Measurements from ENCODE around the gene STX18. TPM values are rescaled to one million over a fixed set of nuclear protein-coding genes. Genes with fewer than 3 reads are reported as not detected.

The STX18 gene
- total RNA-seq, 3 donors from 2014 or later (not counting 1 experiment from before 2014, with no cell fraction given) = 23.1 to 32.8 (median 29.0) TPM

DNA sequence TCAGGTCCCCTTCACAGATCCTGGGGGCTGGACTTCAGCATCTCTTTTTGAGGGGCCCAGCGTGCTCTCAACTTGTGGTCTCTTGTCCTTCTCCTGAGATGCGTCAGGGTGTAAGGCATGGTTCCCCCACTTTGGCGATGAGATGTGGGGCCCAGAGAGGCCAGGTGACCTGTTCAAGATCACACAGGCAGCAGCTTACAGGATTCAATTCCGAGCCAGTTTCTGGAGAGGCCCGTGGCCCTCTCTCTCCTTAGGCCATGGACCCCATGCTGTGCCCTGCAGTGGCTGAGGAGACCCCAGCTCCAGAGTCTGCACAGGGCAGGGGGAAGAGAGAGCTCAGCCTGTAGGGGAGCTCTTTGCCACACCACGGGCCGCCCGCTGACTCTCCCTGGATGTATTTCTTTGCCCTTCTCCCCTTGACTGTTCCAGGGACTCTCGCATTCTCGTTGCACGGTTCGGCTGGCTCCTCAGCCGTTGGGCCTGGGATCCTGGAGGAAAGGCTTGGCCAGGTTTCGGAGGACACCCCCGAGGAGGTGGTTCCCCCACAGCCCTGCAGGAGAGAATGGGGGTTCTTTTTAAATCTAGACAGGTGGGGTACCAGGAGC is 136.4 kb downstream of the STX18 start:
- H3K4me3 Mint-ChIP-seq = no peak overlapping the region
- no peak overlapping the region for H3K27ac ChIP-seq (ENCODE audit: low read length)
- H3K36me3 Mint-ChIP-seq = no peaks in the 10 kb centered on the region
- H3K4me1 ChIP-seq (ENCODE audit: control insufficient read depth, insufficient read depth, low read length) = peaks cover 2% of the 10 kb centered on the region
- DNase-seq (no peak), ATAC-seq (no peak)
- peaks cover 0 to 4% of the 10 kb centered on the region in 2 donors for H3K27me3 Mint-ChIP-seq (ENCODE audit: low read depth in 2 of 2)
- H3K9me3 ChIP-seq (ENCODE audit: control insufficient read depth, insufficient read depth, low read length) = no peaks in the 10 kb centered on the region
- H3K27ac Mint-ChIP-seq = no peak overlapping the region
- no peaks in the 10 kb centered on the region for H3K4me1 Mint-ChIP-seq
- no peaks in the 10 kb centered on the region for H3K36me3 ChIP-seq (ENCODE audit: control insufficient read depth, insufficient read depth, low read length)
- H3K27me3 ChIP-seq (ENCODE audit: control insufficient read depth, insufficient read depth, low read length) = no peaks in the 10 kb centered on the region
- TF ChIP-seq, protein P1, sequence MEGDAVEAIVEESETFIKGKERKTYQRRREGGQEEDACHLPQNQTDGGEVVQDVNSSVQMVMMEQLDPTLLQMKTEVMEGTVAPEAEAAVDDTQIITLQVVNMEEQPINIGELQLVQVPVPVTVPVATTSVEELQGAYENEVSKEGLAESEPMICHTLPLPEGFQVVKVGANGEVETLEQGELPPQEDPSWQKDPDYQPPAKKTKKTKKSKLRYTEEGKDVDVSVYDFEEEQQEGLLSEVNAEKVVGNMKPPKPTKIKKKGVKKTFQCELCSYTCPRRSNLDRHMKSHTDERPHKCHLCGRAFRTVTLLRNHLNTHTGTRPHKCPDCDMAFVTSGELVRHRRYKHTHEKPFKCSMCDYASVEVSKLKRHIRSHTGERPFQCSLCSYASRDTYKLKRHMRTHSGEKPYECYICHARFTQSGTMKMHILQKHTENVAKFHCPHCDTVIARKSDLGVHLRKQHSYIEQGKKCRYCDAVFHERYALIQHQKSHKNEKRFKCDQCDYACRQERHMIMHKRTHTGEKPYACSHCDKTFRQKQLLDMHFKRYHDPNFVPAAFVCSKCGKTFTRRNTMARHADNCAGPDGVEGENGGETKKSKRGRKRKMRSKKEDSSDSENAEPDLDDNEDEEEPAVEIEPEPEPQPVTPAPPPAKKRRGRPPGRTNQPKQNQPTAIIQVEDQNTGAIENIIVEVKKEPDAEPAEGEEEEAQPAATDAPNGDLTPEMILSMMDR (IDR thresholded peaks at IDR 0.05) = no peak
- intact Hi-C loops (cut with micrococcal nuclease) = no loop called here
- no peak overlapping the region for H3K4me3 ChIP-seq (ENCODE audit: low read length)
- no peaks in the 10 kb centered on the region for H3K9me3 Mint-ChIP-seq
- WGBS (ENCODE audit: insufficient coverage) = 88% methylated on average over 15 of the region's 15 CpGs

DNA sequence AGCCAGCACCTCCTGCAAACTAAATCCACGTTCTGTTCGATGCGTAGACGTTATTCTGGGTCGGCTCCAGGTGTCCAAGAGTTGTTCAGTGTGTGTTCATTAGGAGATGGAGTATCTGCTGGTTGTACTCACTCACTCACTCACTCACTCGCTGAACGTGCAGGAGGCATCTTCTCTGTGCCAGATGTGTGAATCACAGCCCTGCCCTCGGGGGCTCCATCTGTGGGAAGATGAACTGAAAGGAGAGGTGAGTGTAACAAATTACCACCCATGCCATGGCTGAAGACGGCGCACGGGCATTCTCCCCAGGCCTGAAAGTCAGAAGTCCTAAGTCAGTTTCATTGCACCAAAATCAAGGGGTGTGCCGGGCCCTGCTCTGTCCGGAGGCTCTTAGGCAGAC is 138.9 kb downstream of the STX18 start:
- Mint-ChIP-seq H3K27me3 (ENCODE audit: low read depth in 2 of 2) (peaks cover 3 to 17% of the 10 kb centered on the region in 2 donors), H3K9me3 (no peaks in the 10 kb centered on the region), H3K4me3 (no peak overlapping the region), H3K4me1 (no peaks in the 10 kb centered on the region), H3K36me3 (no peaks in the 10 kb centered on the region), H3K27ac (no peak overlapping the region)
- Histone ChIP-seq H3K27me3 (ENCODE audit: control insufficient read depth, insufficient read depth, low read length) (no peaks in the 10 kb centered on the region), H3K4me3 (ENCODE audit: low read length) (no peak overlapping the region), H3K36me3 (ENCODE audit: control insufficient read depth, insufficient read depth, low read length) (no peaks in the 10 kb centered on the region), H3K27ac (ENCODE audit: low read length) (no peak overlapping the region), H3K4me1 (ENCODE audit: control insufficient read depth, insufficient read depth, low read length) (peaks cover 2% of the 10 kb centered on the region), H3K9me3 (ENCODE audit: control insufficient read depth, insufficient read depth, low read length) (no peaks in the 10 kb centered on the region)
- DNase-seq (no peak), ATAC-seq (no peak)
- intact Hi-C loops (cut with micrococcal nuclease) = no loop called here
- TF ChIP-seq, protein P1 (IDR thresholded peaks at IDR 0.05) = no peak
- WGBS (ENCODE audit: insufficient coverage) = 77% methylated on average over 6 of the region's 13 CpGs

DNA sequence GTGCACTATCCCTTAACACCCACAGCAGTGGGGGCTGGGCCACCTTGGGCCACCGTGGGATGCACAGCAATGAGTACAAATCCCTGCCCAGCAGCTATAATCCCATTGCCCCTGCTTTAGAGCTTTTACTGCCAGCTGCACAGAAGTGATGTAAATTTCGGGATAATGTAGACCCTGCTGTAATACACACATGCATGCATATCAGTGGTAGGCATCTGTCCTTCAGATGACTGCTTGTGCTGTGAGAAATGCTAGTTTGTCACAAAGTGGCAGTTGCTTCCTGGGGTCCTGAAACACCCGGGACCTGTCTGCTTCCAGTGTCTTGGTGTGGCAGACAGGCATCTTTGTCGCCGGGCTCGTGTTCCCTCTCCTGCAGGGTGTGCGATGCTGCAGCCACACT is 140.8 kb downstream of the STX18 start:
- no peaks in the 10 kb centered on the region for H3K36me3 Mint-ChIP-seq
- ATAC-seq = no peak
- no peak overlapping the region for H3K27ac Mint-ChIP-seq

More for the DNA sequence above, 140.8 kb downstream of the STX18 start:
- H3K4me3 Mint-ChIP-seq = no peak overlapping the region
- H3K9me3 ChIP-seq (ENCODE audit: control insufficient read depth, insufficient read depth, low read length) = no peaks in the 10 kb centered on the region
- no peaks in the 10 kb centered on the region for H3K9me3 Mint-ChIP-seq
- H3K27ac ChIP-seq (ENCODE audit: low read length) = no peak overlapping the region
- intact Hi-C loops (cut with micrococcal nuclease) = no loop called here
- H3K4me1 ChIP-seq (ENCODE audit: control insufficient read depth, insufficient read depth, low read length) = peaks cover 8% of the 10 kb centered on the region
- no peaks in the 10 kb centered on the region for H3K36me3 ChIP-seq (ENCODE audit: control insufficient read depth, insufficient read depth, low read length)
- WGBS (ENCODE audit: insufficient coverage) = 81% methylated on average over 7 of the region's 7 CpGs
- H3K4me1 Mint-ChIP-seq = no peaks in the 10 kb centered on the region
- H3K27me3 ChIP-seq (ENCODE audit: control insufficient read depth, insufficient read depth, low read length) = peaks cover 3% of the 10 kb centered on the region
- TF ChIP-seq, protein P1 (IDR thresholded peaks at IDR 0.05) = no peak
- H3K27me3 Mint-ChIP-seq (ENCODE audit: low read depth in 2 of 2) = peaks cover 12 to 17% of the 10 kb centered on the region in 2 donors
- H3K4me3 ChIP-seq (ENCODE audit: low read length) = no peak overlapping the region
- no peak for DNase-seq
